NCI-H146 treated with DMSO at 0.1 percent for 48 hours (cell line): Measurements from ENCODE around the gene C5orf15.
"Not testable (repeated sequence)": the region's sequence is repeated elsewhere in the genome, so short reads cannot be mapped to it uniquely, and the experiment has no call there.

ENCODE experiments used
- DNase-seq: peaks from one replicate; lab custom pipeline; 2025; ENCODE audit not compliant: unreplicated experiment; lab: John Stamatoyannopoulos, UW

The C5orf15 gene

DNA sequence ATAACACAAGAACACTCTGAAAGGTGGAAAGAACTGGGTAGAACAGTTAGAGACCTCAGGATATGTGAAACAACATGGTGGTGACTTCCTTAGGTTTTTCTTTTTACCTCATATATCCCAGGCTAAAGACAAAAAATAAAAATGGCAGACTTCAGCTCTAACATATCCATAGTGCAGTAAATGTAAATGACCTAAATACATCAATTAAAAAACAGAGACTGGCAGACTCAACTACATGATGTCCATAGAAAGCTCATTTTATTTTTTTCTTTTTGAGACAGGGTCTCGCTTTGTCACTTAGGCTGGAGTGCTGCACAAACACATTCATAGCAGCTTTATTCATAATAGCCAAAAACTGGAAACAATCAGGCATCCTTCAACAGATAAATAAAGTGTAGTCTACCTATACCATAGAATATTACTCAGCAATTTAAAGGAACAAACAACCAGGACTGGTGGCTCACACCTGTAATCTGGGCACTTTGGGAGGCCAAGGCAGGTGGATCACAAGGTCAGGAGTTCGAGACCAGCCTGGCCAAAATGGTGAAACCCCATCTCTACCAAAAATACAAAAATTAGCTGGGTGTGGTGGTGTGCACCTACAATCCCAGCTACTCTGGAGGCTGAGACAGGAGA lies 4.8 kb downstream of the C5orf15 start:
- DNase-seq = no peak

DNA sequence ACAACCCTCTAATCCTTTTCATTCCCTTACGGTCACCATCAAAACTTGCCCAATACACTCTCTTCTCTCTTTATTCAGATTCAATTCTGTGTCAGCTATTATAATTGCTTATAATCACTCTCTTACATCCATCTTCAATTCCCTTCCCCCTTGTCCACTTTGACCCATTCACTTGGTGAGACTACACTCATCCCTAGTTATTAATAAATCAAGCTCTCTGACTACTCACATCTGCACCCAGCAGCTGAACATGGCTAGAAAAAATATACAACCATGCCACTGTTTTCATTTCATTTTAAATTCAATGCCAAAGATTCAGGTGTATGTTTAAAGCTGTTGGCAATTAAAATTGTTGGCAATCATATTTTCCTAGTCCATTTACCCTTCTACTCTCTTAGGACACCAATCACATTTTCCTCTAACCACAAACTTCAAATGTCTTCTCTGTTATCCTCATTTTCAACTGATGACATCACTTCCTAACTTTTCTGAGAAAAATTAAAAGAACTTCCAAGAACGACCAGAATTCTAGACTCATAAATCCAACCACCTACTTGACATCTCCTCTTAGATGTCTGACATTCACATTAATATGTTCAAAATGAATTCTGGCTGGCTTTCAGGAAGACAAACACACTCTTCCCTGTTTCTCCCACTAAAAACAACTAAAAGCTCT lies 5.5 kb downstream of the C5orf15 start:
- no peak for DNase-seq

DNA sequence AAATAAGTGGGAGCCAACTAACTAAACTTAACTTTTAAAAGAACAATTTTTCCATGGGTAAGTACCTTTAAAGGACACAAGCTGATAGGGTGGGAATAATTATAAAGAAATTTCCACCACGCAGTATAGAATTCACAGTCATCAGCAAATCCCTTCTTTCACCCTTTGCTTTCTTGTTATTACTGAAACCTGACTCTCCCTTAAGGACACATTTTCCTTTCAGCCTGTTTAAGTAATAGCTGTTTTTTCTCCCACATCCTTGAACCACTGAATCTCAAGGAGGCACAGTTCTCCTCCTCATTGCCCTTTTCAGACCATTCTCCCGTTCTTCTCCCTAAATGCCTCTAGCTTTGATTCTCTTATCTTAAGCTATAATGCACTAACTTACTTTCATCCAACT lies 6.3 kb downstream of the C5orf15 start:
- DNase-seq = no peak

DNA sequence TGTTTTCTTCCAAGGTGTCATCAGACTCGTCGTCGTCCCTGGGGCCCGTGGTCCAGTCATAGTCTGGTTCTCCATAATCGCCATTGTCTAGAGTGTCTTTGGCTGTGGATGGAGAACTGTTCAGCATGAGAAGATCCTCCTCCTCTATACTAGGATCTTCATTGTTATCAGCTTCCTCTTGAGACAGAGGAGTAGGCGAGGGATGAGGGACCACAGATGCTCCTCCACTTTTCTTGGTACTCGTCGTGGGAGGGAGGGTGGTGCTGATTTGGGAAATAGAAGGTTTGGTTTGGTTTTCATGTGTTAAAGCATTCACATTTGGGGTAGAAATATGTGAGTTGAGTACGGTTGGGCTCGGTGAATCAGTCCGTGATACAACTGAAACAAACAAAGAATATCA lies 8.8 kb downstream of the C5orf15 start:
- DNase-seq = no peak

DNA sequence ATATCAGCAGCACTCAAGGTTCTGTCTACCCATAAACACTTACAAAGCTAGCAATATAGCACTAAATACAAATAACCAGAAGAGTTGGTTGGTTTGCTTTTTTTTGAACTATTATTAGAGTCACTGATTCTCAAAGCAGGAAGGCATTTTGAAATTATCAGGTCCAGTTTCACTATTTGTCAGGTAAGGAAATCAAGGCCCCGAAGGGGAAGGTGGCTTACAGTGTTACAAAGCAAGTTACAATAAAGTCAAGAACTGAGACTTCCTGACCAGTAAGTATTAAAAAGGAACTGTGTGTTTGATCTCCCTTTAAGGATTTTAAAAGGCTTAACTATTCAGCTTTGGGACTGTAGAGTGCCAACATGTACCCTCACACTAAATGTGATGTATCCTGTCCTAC lies 10.8 kb downstream of the C5orf15 start:
- DNase-seq = no peak

DNA sequence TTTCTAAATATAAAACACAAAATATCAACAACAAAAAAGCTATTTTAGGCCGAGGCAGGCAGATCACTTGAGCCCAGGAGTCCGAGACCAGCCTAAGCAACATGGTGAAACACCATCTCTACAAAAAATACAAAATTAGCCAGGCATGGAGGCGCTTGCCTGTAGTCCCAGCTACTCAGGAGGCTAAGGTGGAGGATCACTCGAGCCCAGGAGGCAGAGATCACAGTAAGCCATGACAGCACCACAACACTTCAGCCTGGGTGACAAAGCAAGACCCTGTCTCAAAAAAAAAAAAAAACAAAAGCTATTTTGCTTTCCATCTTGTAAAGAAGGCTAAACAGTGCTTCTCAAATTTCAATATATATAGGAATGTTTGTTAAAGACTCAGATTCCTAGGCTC lies 11.3 kb downstream of the C5orf15 start:
- no peak for DNase-seq

DNA sequence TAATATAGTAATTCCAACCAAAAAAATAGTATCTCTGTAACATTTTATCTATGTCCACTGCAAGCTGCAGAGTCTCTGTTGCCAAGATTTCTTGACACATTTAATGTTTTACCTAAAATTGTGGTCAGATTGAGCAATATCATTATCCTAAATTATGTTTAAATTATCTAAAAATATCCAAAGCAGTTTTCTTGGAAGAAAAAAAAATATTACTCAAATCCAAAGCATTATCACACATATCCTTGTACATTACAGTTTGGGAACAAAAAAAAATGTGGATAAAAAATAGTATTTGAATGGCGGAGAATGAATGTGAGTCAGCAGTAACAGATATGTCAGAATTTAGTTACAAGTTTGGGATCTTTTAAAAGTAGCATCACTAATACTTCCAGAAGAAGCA lies 12.2 kb downstream of the C5orf15 start:
- not testable (repeated sequence) for DNase-seq

DNA sequence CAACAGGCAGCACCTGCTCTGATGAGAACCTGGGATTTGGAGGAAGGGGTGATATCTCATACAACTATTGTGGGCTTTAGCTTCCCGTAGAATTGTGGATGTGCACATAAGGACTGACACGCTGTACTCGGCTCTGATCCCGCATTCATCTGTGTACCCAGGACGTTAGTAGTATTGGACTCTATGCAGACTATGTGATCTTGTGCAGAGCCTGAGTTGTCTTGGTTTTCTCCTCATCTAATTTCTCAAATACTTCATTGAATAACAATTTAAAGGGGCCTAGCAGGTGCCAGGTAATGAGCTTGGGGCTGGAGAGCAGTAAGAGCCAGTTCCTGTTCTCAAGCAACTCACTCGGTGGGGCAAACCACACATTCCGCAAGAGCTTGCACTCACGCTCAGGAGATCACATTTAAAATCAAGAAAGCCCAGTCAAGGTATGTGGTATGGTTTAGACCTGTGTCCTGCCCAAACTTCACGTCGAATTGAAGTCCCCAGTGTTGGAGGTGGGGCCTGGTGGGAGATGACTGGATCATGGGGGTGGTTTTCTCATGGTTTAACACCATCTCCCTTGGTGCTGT lies 14.8 kb downstream of the C5orf15 start:
- DNase-seq = no peak

DNA sequence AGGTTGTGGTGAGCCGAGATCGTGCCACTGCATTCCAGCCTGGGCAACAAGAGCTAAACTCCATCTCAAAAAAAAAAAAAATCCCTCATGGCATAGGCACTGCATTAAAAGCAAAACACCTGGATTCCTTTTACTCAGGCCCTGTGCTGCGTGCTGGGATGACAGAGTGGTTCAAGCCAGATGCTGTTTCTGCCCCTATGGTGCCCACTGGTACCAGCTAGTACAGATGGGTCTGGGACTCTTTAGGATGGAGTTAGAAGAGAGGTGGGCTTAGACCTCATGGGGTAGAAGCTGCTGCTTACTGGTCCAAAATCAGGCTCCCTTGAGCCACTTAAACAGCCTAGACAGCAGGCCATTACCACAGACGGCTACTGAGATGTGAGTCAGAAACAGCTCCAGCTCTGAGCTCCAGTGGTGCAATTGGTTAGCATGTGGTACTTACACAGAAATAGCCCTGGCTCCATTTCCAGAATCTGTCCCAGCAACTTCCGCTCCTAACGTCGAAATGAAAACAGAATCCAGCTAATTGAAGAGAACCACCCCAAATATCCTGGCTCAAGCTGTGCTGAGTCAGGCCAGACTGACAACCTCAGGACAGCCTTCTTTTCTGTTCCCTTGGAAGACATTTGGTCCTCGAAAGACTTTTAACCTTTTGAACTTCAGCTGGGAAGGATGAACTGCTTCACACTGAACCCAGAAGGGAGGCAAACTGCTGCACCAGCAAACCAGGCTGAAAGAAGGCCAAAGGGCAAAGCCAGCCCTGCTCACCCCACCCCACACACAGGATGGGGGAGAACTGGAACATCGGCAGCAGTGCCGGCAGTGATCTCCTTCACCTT lies 15.5 kb downstream of the C5orf15 start:
- DNase-seq = no peak

DNA sequence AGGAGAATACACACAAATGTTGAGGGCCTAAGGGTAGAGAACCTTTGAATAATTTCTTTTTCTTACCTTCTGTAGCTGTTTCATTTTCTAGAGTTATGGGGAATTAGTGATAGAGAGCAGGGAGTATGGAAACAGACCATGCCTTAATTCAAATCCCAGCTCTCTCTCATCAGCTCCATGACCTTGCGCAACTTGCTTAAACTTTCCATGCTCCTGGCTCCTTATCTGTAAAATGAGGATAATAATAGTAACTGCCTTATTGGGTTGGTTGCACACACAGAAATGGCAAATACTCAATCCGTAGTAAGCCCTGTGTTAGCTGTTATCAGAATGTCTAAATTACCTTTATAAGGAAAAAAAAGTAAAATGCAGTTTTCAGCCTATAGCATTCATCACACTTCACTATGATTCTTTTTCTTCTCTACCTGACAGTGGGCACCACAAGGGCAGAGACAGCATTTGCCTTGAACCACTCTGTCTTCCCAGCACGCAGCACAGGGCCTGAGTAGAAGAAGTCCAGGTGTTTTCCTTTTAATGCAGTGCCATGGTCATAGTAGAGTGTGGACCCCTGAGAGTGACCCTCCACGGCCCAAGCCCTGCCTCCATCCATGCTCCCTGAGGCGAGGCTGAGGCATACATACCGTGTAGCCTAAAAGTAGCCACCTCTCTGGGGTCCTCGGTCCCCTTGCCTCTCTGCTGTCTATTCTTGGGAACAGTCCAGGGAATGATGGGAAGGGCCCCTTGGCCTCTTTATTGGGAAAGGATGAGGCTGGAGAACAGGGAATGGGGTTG lies 17.4 kb downstream of the C5orf15 start:
- no peak for DNase-seq

DNA sequence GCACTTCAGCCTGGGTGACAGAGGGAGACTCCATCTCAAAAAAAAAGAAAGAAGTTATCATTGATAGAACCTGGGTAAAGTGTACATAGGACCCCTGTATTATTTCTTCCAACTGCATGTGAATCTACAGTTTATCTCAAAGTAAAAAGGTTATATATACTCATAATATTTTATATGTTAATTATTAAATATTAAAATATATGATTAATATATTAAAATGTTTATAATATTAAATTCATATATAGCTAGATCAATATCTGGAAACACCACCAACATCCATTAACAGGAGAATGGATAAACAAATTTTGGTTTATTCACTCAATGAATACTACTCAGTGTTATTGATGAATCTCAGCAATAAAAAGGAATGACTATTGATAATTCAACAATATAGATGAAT lies 19.7 kb downstream of the C5orf15 start:
- no peak for DNase-seq

DNA sequence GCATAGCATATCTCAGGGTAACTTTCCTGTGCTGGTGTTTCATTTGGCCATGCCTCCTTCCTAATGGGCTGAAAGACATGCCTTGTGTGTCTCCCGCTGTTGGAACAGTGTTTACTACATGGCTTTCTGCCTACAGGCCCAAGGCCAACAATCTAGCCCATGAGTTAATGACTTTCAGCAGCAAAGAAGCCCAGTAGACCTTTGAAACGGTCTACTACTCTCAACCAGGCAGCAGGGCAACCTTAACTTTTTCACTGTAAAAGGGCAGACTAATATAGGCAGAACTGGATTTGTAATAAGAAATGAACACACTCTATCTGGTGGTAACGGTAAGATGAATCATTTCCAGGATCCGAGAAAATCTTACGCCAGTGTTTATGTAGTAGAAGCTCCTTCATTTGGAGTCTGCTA lies 21.0 kb downstream of the C5orf15 start:
- no peak for DNase-seq

DNA sequence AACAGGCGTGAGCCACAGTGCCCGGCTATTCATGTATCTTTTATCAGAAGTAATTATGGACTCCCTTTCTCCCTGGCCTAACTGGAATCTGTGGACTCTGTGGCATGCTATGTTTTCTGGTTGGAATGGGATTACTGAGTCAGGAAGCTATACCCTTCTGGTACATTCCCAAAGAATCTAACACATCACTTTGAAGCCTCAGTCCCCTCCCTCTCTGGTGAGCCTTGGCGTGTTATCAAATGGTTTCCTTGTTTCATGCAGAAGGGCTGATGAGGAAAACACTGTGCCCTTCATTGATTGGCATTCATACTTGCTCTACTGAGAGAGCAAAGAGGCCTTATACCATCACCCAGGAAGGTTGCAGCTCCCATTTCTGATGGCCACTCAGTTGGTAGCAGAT lies 22.9 kb downstream of the C5orf15 start:
- no peak for DNase-seq

DNA sequence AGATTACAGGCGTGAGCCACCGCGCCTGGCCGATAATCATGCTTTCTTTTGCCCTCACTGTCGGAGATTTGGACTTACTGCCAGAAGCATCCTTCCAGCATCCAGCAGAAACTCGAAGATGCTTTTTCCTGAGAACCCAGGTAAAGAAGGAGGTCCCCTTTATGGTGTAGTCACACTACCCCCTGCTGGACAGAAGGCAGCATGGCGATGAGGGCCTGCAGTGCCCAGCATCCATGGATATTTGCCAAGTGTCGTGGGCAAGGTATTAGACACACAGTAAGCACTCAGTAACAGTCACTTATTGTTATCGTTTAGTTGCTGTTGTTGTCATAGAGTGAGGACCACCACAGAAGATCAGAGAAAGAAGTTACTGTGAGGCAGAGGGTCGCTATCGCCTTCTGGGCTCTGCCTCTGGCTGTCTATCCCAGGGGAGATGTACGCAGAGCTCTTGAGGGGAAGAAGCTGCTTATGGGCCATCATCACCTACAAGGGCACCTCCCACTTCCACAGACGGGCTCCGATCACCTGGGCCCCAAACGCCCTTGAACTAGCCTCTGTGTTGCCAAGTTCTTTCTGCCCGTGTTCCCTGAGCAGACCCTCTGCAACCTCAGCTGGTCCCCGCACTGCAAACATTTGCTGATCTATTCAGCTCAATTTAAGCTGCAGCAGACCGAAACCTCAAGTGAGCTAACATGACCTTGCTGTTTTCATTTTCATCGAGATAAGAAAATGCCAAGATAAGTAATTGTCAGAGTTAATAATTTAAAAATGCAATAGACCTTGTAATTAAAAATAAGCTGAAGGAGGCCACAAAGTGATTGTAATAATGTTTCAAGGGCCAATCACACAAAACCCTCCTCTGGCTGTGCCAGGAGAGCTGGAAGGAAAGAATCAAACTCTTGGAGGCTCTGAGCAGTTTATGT lies 23.9 kb downstream of the C5orf15 start:
- peak; percentile 21 for DNase-seq

DNA sequence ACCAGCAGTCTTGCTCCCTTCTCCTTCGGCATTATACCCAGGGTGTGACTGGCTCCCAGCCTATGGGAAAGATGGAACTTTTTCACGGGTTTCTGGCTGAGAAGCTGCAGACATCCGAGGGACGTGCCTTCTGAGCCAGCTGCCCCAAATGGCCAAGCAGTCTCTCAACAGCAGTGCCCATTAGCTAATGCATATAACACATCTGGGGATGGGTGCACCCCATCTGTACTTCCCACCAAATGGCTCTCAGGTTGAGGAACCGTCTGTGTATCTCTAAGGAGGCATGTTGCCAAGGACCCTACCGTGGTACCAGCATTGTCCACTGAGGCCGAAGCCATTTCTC lies 25.0 kb downstream of the C5orf15 start:
- DNase-seq = no peak

DNA sequence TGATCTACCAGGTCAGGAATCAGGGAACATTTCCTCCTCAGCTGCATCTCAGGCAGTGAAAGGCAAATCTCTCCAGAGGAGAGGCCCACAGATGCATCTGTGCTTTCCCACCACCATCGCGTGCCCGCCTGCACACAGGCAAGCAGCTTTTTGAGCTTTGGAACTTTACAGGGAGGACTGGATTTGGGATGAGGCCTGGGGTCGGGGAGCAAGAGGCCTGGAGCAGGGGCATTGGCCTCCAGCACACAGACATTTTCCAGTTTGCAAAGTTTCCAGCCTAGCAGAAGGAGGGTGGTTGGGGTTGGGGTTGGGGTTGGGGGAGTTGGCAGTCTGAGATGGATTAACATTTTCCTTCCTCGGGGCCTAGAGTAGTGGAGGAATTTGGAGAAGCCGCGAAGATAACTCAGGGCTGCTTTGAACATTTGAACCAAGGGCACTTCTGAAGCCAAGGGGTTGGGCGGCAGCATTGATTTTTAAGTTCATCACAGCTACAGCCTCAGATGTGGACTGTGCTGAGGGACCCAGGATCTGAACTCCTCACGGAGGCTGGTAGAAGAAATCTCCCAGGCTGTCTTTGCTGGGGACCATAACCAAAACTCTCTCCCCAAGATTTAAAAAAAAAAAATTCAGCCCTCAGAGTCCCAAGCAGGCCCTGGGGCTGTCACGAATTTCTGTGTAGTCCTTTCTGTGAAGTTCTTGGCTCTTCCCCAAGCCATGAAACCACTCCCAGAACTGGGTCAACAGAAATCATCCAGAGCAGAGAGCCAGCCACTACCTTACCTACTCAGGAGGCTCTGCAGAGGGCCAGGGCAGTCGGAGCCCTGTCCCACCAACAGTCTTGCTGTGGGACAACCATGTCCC lies 25.6 kb downstream of the C5orf15 start:
- no peak for DNase-seq

DNA sequence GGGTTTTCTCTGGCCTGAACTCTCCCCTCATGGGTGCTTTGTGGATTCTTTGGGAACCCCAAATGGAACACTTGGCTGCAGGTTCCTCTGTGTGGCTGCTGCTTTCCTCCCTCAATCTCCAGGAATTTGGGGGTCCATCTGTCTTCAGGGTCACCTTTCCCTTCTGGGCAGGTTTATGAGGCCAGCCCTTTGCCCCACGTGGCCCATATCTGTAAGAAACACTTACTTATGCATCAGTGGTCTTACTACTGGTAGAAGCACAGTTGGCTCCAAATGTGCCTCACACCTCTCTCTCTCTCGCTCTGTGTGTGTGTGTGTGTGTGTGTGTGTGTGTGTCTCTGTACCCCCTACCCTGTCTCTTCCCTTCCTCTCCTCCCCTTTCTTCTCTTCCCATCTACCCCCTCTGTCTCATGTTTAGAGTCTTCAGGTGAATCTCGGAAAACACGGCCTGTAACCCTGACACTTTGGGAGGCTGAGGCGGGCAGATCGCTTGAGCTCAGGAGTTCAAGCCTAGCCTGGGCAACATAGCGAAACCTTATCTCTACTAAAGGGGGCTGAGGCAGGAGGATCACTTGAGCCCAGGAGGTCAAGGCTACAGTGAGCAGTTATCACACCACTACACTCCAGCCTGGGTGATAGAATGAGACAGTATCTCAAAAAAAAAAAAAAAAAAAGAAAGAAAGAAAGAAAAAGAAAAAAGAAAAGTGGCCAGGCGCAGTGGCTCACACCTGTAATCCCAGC lies 26.8 kb downstream of the C5orf15 start:
- DNase-seq = no peak

DNA sequence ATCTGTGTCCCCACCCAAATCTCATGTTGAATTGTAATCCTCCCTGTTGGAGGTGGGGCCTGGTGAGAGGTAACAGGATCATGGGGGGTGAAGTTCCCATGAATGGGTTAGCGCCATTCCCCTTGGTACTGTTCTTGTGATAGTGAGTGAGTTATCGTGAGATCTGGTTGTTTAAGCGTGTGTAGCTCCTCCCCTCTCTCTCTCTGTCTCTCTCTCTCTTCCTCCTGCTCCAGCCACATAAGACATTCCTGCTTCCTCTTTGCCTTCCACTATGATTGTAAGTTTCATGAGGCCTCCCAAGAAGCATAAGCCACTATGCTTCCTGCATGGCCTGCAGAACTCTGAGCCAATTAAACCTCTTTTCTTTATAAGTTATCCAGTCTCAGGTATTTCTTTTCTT lies 28.8 kb downstream of the C5orf15 start:
- DNase-seq = no peak
